ENCODE results near the gene PPHLN1. TPM values are rescaled to one million over a fixed set of nuclear protein-coding genes. Genes with fewer than 3 reads are reported as not detected.

Gene PPHLN1
- total RNA-seq, 1 experiment from 2014 or later: 87.6 TPM

- no peak for TF ChIP-seq CTCF (IDR thresholded peaks at IDR 0.05; ENCODE audit: insufficient read depth in 1 of 2, low read depth in 1 of 2, low read length in 1 of 2, severe bottlenecking in 1 of 2, unreplicated experiment in 1 of 2)
- H3K9me3 ChIP-seq: no peaks in the 10 kb centered on the region
- Mint-ChIP-seq H3K4me3 (ENCODE audit: unreplicated experiment) (no peak overlapping the region), H3K36me3 (ENCODE audit: insufficient read depth, unreplicated experiment) (no peaks in the 10 kb centered on the region), H3K4me1 (ENCODE audit: low read depth, unreplicated experiment) (peaks cover 7% of the 10 kb centered on the region), H3K9me3 (ENCODE audit: unreplicated experiment) (no peaks in the 10 kb centered on the region), H3K27ac (ENCODE audit: unreplicated experiment) (no peak overlapping the region), H3K27me3 (ENCODE audit: insufficient read depth, unreplicated experiment) (peaks cover 2% of the 10 kb centered on the region)
- no peak for DNase-seq
- peaks cover 20% of the 10 kb centered on the region for H3K4me1 ChIP-seq
- ChIA-PET CTCF (interaction anchor here (1.3 kb wide), 1 partner anchor 50 kb away, joined by 3 read pairs; no protein-coding TSS in a partner anchor), POLR2A (no interaction called here)
- no peaks in the 10 kb centered on the region for H3K36me3 ChIP-seq (ENCODE audit: control insufficient read depth, insufficient read depth, low read length)
- H3K4me3 ChIP-seq (ENCODE audit: low read depth, low read length): no peak overlapping the region
- no TSS peak for BruUV-seq (replicated peaks)
- intact Hi-C loops (cut with micrococcal nuclease; ENCODE audit: unreplicated experiment): loop anchor here (5.0 kb wide), 1 partner anchor 155 kb away; no protein-coding TSS in a partner anchor
- peaks cover 1% of the 10 kb centered on the region; the same call in 1 of the 2 replicates for H3K27me3 ChIP-seq (replicated peaks; ENCODE audit: control insufficient read depth, insufficient read depth, low read length)
Measured at GRCh38 chr12:42282294-42282693, 43.7 kb upstream of the PPHLN1 start.

DNA sequence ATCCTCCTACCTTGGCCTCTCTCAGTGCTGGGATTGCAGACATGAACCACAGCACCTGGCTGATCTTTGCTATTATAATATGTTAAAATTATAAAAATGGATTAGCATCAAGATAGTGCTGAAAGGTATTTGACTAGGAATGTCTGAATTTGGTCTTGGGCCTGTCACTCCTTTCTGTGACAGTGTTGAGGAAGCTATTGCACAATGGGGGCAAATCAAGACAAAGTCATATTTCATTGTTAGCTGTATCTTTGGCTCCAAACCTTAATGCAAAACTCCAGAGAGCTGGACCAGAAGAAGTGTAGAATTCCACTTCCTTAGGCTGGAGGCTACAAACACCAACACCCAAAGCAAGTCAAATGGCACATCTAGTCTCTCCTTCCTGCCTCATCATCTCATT, 42.2 kb upstream of the PPHLN1 start:
- no TSS peak for BruUV-seq (replicated peaks)
- Histone ChIP-seq H3K9me3 (no peaks in the 10 kb centered on the region), H3K36me3 (ENCODE audit: control insufficient read depth, insufficient read depth, low read length) (no peaks in the 10 kb centered on the region), H3K27me3 (replicated peaks; ENCODE audit: control insufficient read depth, insufficient read depth, low read length) (peaks cover 1% of the 10 kb centered on the region; the same call in 1 of the 2 replicates), H3K4me3 (ENCODE audit: low read depth, low read length) (no peak overlapping the region), H3K4me1 (peaks cover 20% of the 10 kb centered on the region)
- Mint-ChIP-seq H3K27me3 (ENCODE audit: insufficient read depth, unreplicated experiment) (peaks cover 3% of the 10 kb centered on the region), H3K4me1 (ENCODE audit: low read depth, unreplicated experiment) (peaks cover 7% of the 10 kb centered on the region), H3K4me3 (ENCODE audit: unreplicated experiment) (no peak overlapping the region), H3K27ac (ENCODE audit: unreplicated experiment) (no peak overlapping the region), H3K36me3 (ENCODE audit: insufficient read depth, unreplicated experiment) (no peaks in the 10 kb centered on the region), H3K9me3 (ENCODE audit: unreplicated experiment) (no peaks in the 10 kb centered on the region)
- POLR2A ChIA-PET: no interaction called here
- TF ChIP-seq CTCF (IDR thresholded peaks at IDR 0.05; ENCODE audit: insufficient read depth in 1 of 2, low read depth in 1 of 2, low read length in 1 of 2, severe bottlenecking in 1 of 2, unreplicated experiment in 1 of 2): no peak
- intact Hi-C loops (cut with micrococcal nuclease; ENCODE audit: unreplicated experiment): loop anchor here (5.0 kb wide), 1 partner anchor 156 kb away; no protein-coding TSS in a partner anchor
- CTCF ChIA-PET: no interaction called here
- DNase-seq: no peak

- Histone ChIP-seq H3K27me3 (replicated peaks; ENCODE audit: control insufficient read depth, insufficient read depth, low read length) (peaks cover 1% of the 10 kb centered on the region; the same call in 1 of the 2 replicates), H3K9me3 (no peaks in the 10 kb centered on the region), H3K36me3 (ENCODE audit: control insufficient read depth, insufficient read depth, low read length) (no peaks in the 10 kb centered on the region), H3K4me1 (peaks cover 20% of the 10 kb centered on the region), H3K4me3 (ENCODE audit: low read depth, low read length) (no peak overlapping the region)
- intact Hi-C loops (cut with micrococcal nuclease; ENCODE audit: unreplicated experiment): loop anchor here (5.0 kb wide), 1 partner anchor 157 kb away; no protein-coding TSS in a partner anchor
- BruUV-seq (replicated peaks): no TSS peak
- H3K4me1 Mint-ChIP-seq (ENCODE audit: low read depth, unreplicated experiment): peaks cover 7% of the 10 kb centered on the region
- DNase-seq: no peak
- POLR2A ChIA-PET: no interaction called here
- H3K27ac Mint-ChIP-seq (ENCODE audit: unreplicated experiment): no peak overlapping the region
- CTCF ChIA-PET: no interaction called here
- no peaks in the 10 kb centered on the region for H3K9me3 Mint-ChIP-seq (ENCODE audit: unreplicated experiment)
- H3K27me3 Mint-ChIP-seq (ENCODE audit: insufficient read depth, unreplicated experiment): peaks cover 3% of the 10 kb centered on the region
- no peak overlapping the region for H3K4me3 Mint-ChIP-seq (ENCODE audit: unreplicated experiment)
- no peaks in the 10 kb centered on the region for H3K36me3 Mint-ChIP-seq (ENCODE audit: insufficient read depth, unreplicated experiment)
- TF ChIP-seq CTCF (IDR thresholded peaks at IDR 0.05; ENCODE audit: insufficient read depth in 1 of 2, low read depth in 1 of 2, low read length in 1 of 2, severe bottlenecking in 1 of 2, unreplicated experiment in 1 of 2): no peak
Measured at GRCh38 chr12:42284157-42284556, 41.8 kb upstream of the PPHLN1 start.
